ENCODE data around the gene NXPE1.

DNA sequence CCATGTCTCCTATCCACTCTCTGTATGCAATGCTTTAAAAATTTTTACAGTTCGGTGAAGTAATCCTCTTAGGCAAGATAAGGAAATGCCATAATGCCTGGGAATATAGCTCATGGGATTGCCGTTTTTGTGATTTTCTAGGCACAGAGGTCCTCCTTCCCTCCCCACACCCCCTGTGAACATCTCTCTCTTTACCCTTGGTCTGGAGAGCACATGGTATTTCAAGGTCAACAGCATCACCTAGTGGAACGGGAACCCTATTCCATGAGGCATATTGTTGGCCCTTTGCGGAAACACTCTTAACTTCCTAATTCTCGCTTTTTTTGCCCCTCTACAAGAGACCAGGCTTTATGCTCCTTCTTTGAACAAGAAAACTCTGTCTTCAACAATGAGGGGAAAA is 27.1 kb upstream of the NXPE1 start:
- TF ChIP-seq JUNB (IDR thresholded peaks at IDR 0.05; ENCODE audit: unreplicated experiment) = no peak
- TF ChIP-seq, protein P1, sequence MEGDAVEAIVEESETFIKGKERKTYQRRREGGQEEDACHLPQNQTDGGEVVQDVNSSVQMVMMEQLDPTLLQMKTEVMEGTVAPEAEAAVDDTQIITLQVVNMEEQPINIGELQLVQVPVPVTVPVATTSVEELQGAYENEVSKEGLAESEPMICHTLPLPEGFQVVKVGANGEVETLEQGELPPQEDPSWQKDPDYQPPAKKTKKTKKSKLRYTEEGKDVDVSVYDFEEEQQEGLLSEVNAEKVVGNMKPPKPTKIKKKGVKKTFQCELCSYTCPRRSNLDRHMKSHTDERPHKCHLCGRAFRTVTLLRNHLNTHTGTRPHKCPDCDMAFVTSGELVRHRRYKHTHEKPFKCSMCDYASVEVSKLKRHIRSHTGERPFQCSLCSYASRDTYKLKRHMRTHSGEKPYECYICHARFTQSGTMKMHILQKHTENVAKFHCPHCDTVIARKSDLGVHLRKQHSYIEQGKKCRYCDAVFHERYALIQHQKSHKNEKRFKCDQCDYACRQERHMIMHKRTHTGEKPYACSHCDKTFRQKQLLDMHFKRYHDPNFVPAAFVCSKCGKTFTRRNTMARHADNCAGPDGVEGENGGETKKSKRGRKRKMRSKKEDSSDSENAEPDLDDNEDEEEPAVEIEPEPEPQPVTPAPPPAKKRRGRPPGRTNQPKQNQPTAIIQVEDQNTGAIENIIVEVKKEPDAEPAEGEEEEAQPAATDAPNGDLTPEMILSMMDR (conservative IDR thresholded peaks at IDR 0.05; ENCODE audit: low read depth in 2 of 2) = peak; percentile 65 to 89
- TF ChIP-seq EZH2 (IDR thresholded peaks at IDR 0.05; ENCODE audit: low read depth, unreplicated experiment) = no peak
- no peak for TF ChIP-seq CREB1 (CRISPR knock-in tag; IDR thresholded peaks at IDR 0.05; ENCODE audit: low read depth)
- no peak for TF ChIP-seq REST (IDR thresholded peaks at IDR 0.05; ENCODE audit: unreplicated experiment)
- TF ChIP-seq POLR2AphosphoS5 (IDR thresholded peaks at IDR 0.05; ENCODE audit: low read depth) = no peak

All from GM23338 (cell line).